Stimulated activated CD8-positive, alpha-beta memory T cell treated with anti-CD3 and anti-CD28 coated beads, Interleukin-4, amount 100 ng/mL, for 48 hours (primary cell): Measurements from ENCODE around the gene ARFGAP3.

Source experiments
- DNase-seq: peaks from one replicate; pipeline ENCODE4 v3.0.0-alpha.2; 2020

The ARFGAP3 gene

GRCh38 chr22:42860968-42861367 is 3.9 kb upstream of the ARFGAP3 start:
- no peak for DNase-seq

- no peak for DNase-seq
These were observed 890 bp upstream of the ARFGAP3 start for GRCh38 chr22:42857845-42858481.

DNA sequence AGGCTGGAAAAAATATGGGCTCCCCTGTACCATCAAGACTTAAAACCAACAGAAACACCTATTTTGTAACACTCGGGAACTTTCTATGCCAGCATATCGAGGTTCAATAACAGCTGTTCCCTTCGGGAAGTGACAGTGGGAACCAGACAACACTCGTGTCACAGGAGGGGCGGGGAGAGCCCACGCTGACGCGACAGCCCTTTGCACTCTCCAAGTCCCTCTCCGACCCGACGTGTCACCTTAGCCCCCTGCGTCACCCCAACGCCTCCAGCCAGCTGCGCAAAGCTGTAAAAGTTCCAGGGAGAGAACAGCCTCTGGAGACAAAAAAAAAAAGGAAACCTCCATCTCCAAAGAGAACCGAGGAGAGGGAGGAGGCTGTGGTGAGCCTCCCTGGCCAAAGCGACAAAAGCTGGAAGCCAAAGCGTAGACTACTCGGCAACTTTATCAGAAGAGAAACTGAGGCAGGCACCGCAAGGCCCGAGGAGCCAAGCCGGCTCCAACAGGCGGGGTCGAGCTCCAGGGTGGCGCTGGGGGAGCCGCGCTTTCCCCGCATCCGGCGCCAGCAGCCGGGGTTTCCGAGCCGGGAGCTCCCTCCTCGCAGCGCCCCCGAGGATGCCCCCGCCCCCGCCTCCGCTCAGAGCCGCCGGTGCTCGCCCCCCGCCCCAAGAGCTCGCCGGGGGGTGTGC is 751 bp downstream of the ARFGAP3 start:
- DNase-seq: peak; percentile 68

DNA sequence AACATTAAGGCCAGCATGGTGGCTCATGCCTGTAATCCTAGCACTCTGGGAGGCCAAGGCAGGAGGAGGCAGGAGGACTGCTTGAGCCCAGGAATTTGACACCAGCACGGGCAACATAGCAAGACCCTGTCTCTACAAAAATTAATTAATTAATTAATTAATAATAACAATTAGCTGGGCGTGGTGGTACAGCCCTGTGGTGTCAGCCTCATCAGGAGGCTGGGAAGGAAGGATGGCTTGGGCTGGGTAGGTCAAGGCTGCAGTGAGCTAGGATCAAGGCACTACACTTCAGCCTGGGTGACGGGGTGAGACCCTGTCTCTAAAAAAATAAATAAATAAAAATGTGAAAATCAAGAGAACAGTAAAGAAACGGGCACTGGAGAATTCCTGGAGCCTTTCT is 1.4 kb downstream of the ARFGAP3 start:
- DNase-seq: no peak

DNA sequence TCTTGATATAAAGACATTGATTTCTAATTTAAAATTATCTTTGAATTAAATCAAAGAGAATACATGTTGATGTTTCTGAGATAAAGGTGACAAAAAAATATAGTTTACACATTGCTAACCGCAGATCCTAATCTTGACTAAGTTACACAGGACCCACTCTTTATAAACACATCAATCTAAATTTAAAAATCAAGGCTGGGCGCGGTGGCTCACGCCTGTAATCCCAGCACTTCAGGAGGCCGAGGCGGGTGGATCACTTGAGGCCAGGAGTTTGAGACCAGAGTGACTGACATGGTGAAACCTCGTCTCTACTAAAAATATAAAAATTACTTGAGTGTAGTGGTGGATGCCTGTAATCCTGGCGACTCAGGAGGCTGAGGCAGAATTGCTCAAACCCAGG is 1.9 kb downstream of the ARFGAP3 start:
- no peak for DNase-seq

GRCh38 chr22:42848941-42849550 is 8.0 kb downstream of the ARFGAP3 start:
- no peak for DNase-seq

DNA sequence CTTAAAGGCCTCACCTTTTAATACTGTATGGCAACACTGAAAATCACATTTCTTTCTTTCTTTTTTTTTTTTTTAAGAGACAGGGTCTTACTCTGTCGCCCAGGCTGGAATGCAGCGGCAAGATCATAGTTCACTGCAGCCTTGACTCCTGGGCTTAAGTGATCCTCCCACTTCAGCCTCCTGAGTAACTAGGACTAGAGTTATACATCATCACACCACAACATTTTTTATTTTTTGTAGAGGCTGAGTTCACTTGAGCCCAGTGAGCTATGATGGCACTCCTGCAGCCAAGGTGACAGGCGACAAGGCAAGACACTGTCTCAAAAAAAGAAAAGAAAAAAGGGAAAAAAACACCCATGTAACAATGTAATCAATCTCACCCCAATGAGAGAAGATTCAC is 10.0 kb downstream of the ARFGAP3 start:
- DNase-seq: no peak

- DNase-seq: no peak
These were observed 12.3 kb downstream of the ARFGAP3 start for GRCh38 chr22:42844756-42845155.

- DNase-seq: no peak
These were observed 14.3 kb downstream of the ARFGAP3 start for GRCh38 chr22:42842658-42843370.

DNA sequence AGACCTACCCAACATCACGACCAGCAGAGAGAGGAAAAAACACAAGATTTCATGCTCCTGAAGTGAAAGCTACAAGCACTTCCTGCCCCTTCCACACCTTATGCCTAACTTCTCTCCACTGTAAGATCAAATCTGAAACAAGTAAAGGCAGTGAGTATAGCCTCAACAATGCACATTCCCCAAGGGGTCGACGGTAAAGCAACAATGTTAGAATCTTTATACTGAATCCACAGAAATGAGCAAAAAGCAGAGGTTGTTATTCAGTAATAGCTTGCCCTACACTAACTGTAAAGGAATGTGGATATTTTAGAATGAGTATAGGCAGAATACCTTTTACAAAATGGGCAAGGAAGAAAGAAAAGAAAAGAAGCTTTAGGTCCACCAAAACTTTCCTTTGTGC is 15.6 kb downstream of the ARFGAP3 start:
- DNase-seq: no peak

DNA sequence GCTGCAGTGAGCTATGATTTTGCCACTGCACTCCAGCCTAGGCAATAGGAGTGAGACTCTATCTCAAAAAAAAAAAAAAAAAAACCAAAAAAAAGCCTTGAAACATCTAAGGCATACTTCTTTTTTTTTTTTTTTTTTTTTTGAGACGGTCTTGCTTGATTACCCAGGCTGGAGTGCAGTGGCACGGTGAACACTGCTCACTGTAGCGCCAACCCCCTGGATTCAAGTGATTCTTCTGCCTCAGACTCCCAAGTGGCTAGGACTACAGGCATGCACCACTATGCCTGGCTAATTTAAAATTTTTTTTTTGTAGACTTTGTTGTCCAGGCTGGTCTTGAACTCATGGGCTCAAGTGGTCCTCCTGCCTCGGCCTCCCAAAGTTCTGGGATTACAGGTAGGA is 19.5 kb downstream of the ARFGAP3 start:
- no peak for DNase-seq

DNA sequence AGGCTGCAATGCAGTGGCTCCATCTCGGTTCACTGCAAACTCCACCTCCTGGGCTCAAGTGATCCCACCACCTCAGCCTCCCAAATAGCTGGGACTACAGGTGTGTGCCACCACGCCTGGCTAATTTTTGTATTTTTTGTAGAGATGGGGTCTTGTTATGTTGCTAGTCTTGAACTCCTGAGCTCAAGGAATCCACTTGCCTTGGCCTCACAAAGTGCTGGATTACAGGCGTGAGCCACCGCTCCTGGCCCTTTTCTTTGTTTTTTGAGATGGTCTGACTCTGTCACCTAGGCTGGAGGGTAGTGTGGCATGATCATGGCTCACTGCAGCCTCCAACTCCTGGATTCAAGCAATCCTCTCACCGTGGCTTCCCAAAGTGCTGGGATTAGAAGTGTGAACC is 21.0 kb downstream of the ARFGAP3 start:
- DNase-seq: peak; percentile 15

DNA sequence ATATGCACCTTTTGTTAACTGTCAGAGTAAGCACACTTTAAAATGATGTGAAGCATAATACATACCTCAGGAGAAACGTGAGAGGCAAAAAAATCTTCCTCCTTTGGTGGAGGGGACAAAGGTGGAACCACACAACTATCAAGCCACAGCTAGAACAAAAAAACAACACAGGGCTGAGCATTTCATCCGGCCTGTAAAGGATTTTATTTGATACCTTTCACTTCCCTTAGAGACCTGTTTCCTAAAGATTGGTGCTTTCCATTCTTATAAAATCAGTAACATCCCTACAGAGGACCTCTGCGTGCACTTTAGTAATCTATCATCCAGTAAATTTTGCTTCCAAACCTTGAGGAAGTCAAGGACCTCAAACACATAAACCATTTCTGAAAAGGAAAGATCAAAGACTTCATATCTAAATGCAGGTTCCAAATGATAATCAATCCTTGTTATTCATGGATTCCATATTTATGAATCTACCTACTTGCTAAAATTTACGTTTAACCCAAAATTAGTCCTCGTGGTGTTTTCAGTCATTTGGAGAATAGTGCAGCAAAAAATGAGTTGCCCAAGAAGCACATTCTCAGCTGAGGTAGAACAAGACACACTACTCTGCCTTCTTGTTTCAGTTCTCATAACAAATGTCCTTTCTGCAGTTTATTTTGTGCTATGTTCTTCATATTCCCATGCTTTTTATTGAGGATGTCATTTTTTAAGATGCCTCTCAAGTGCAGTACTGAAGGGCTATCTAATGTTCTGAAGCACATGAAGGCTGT is 22.7 kb downstream of the ARFGAP3 start:
- no peak for DNase-seq

- no peak for DNase-seq
These were observed 24.0 kb downstream of the ARFGAP3 start for GRCh38 chr22:42833104-42833503.

DNA sequence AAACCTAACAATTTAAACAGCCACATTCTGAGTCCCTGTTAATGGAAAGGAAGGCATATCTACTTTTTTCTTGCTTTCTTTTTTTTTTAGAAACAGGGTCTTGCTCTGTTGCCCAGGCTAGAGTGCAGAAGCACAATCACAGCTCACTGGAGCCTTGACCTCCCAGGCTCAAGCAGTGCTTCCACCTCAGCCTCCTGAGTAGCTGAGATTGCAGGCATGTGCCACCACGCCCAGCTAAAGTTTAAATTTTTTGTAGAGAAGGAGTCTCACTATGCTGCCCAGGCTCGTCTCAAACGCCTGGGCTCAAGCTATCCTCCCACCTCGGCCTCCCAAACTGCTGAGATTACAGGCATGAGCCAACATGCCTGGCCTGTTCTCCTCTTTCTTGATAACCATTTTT is 25.4 kb downstream of the ARFGAP3 start:
- no peak for DNase-seq

- no peak for DNase-seq
These were observed 26.9 kb downstream of the ARFGAP3 start for GRCh38 chr22:42830161-42830560.

GRCh38 chr22:42829302-42829701 is 27.8 kb downstream of the ARFGAP3 start:
- no peak for DNase-seq

GRCh38 chr22:42825796-42826195 is 31.3 kb downstream of the ARFGAP3 start:
- DNase-seq: no peak

DNA sequence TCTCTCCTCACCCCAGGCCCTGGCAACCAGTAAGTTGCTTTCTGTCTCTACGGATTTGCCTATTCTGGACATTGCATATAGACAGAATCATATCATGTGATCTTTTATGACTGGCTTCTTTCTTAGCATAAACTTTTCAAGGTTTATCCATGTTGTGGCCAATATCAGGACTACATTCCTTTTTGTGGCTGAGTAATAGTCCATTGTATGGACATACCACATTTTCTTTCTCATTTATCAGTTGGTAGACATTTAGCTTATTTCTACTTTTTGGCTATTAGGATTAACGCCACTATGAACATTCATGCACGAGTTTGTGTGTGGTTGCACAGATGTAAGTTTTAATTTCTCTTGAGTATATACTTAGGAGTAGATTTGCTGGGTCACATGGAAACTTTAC is 35.7 kb downstream of the ARFGAP3 start:
- DNase-seq: no peak

GRCh38 chr22:42820045-42820763 is 36.9 kb downstream of the ARFGAP3 start:
- no peak for DNase-seq

- no peak for DNase-seq
These were observed 37.5 kb downstream of the ARFGAP3 start for GRCh38 chr22:42819412-42820044.

GRCh38 chr22:42817556-42817955 is 39.5 kb downstream of the ARFGAP3 start:
- DNase-seq: no peak
